GM12874 (cell line): ENCODE measurements around the gene PAX5.

Experiments used
- TF ChIP-seq, protein P1 (sequence below): IDR thresholded peaks from 2 replicates; pipeline ENCODE4 v1.5.1; 2011; ENCODE audit warnings: low read depth, mild to moderate bottlenecking, control low read depth, low read length, moderate library complexity; ENCODE audit not compliant: insufficient read depth

Gene PAX5

DNA sequence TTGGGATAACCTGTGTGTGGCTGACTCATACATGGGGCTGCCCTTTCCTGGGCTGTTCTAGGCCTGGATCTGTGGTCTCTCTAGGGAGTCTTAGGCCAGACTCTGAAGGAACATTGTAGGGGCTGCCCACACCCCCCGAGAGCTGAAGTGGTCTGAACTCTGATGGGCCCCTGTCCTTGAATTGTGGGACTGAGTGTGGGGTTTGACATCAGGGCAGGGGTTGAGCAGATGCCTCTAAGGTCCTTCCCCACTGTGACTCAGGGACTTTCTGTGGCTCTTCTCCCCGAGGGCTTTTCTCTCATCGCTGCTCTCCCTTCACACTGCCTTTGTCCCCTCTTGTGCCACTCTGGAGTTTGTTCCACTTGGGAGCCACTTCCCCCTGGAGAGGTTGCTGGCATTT lies 246.4 kb downstream of the PAX5 start:
- TF ChIP-seq, protein P1, sequence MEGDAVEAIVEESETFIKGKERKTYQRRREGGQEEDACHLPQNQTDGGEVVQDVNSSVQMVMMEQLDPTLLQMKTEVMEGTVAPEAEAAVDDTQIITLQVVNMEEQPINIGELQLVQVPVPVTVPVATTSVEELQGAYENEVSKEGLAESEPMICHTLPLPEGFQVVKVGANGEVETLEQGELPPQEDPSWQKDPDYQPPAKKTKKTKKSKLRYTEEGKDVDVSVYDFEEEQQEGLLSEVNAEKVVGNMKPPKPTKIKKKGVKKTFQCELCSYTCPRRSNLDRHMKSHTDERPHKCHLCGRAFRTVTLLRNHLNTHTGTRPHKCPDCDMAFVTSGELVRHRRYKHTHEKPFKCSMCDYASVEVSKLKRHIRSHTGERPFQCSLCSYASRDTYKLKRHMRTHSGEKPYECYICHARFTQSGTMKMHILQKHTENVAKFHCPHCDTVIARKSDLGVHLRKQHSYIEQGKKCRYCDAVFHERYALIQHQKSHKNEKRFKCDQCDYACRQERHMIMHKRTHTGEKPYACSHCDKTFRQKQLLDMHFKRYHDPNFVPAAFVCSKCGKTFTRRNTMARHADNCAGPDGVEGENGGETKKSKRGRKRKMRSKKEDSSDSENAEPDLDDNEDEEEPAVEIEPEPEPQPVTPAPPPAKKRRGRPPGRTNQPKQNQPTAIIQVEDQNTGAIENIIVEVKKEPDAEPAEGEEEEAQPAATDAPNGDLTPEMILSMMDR = no peak
